Posterior vena cava (tissue), 2 donors: Measurements from ENCODE around the gene KPNA2. TPM values are rescaled to one million over a fixed set of nuclear protein-coding genes. Genes with fewer than 3 reads are reported as not detected.
"Not testable (repeated sequence)": the region's sequence is repeated elsewhere in the genome, so short reads cannot be mapped to it uniquely, and the experiment has no call there.

ENCODE experiments used
- DNase-seq: peaks from one replicate; pipeline ENCODE4 v3.0.0-alpha.2; 2020; ENCODE audit warnings: low spot score
- intact Hi-C, 2 donors: fragments of 100-400 bp; cut with DNase I; formaldehyde crosslinking; loops; one replicate each; pipeline versions ENCODE4 v1.14.1 to v1.14.2; 2022 to 2023
- long read RNA-seq, 2 donors: library from polyadenylated mRNA; unstranded; transcript quantifications; one replicate each; pipeline ENCODE4 v2.0.0, GENCODE V29; 2020 to 2021
- total RNA-seq, 2 donors: library from RNA; stranded (reverse); fragmentation: NEBNext Ultra II Directional; extraction: Animal tissue kit (Norgen Biotek cat#: 25700); gene quantifications; one replicate each; pipeline ENCODE4 v1.2.1, GENCODE V29; 2021
- donor health status: DM: yes; HTN: yes; CAD: no.
- donor health status: DM: yes; HTN: yes; CAD: no.

Gene KPNA2
- total RNA-seq: 10 to 100 TPM; 29.2 to 30.8 TPM
- long read RNA-seq, donor 1, transcript KPNA2-201 (11 exons, 2,181 nt): major isoform, 10 of 10 reads
- long read RNA-seq, donor 1, partial matches to known transcripts: 0 of 10 reads
- long read RNA-seq, donor 1, other reads (novel, unspliced or antisense): 0 of 10 reads
- long read RNA-seq, donor 2, transcript KPNA2-201 (11 exons, 2,181 nt): major isoform, 52 of 64 reads
- long read RNA-seq, donor 2, partial matches to known transcripts: 11 of 64 reads
- long read RNA-seq, donor 2, other reads (novel, unspliced or antisense): 1 of 64 reads

GRCh38 chr17:68035523-68036303, at the start of gene KPNA2:
Gene KPNA2, plus strand, starts transcription at chr17:68035735. Its CDS starts 1,398 bp downstream, at chr17:68037133.
- DNase-seq: peak; percentile 97
- intact Hi-C loops: no loop called here

- no peak for DNase-seq
- intact Hi-C loops: no loop called here
These were observed 44.6 kb upstream of the KPNA2 start for GRCh38 chr17:67990909-67991308.

- intact Hi-C loops: no loop called here
- DNase-seq: no peak
These were observed 42.9 kb upstream of the KPNA2 start for GRCh38 chr17:67992548-67993152.

GRCh38 chr17:67993153-67993997, 42.2 kb upstream of the KPNA2 start:
- intact Hi-C loops: no loop called here
- DNase-seq: peak; percentile 93

GRCh38 chr17:67993998-67994361, 41.6 kb upstream of the KPNA2 start:
- no peak for DNase-seq
- intact Hi-C loops: no loop called here

- no peak for DNase-seq
- intact Hi-C loops: no loop called here
These were observed 40.5 kb upstream of the KPNA2 start for GRCh38 chr17:67994817-67995569.

- DNase-seq: peak; percentile 84
- intact Hi-C loops: no loop called here
These were observed 39.8 kb upstream of the KPNA2 start for GRCh38 chr17:67995570-67996263.

GRCh38 chr17:67996301-67997171, 39.0 kb upstream of the KPNA2 start, which contains the start of gene C17orf58:
Gene C17orf58, minus strand, starts transcription at chr17:67996469. Its CDS starts 271 bp downstream, at chr17:67996198.
- DNase-seq, intact Hi-C loops: not testable (repeated sequence)

GRCh38 chr17:67998466-67998865, 37.1 kb upstream of the KPNA2 start:
- intact Hi-C loops: no loop called here
- DNase-seq: no peak

- intact Hi-C loops: no loop called here
- no peak for DNase-seq
These were observed 36.1 kb upstream of the KPNA2 start for GRCh38 chr17:67999291-67999911.

- intact Hi-C loops: no loop called here
- no peak for DNase-seq
These were observed 31.3 kb upstream of the KPNA2 start for GRCh38 chr17:68004201-68004600.

- no peak for DNase-seq
- intact Hi-C loops: no loop called here
These were observed 28.7 kb upstream of the KPNA2 start for GRCh38 chr17:68006797-68007196.

- peak; percentile 85 for DNase-seq
- intact Hi-C loops: no loop called here
These were observed 24.3 kb upstream of the KPNA2 start for GRCh38 chr17:68011199-68011665.

- intact Hi-C loops: no loop called here
These were observed 22.1 kb upstream of the KPNA2 start for GRCh38 chr17:68013385-68013784.

GRCh38 chr17:68015081-68015723, 20.3 kb upstream of the KPNA2 start:
- intact Hi-C loops: no loop called here
- no peak for DNase-seq

More at GRCh38 chr17:68013385-68013784, 22.1 kb upstream of the KPNA2 start:
- no peak for DNase-seq

GRCh38 chr17:68016838-68017237, 18.7 kb upstream of the KPNA2 start:
- intact Hi-C loops: no loop called here
- no peak for DNase-seq
